Left lung (tissue), 10 donors: Measurements from ENCODE around the gene ATXN2. TPM values are rescaled to one million over a fixed set of nuclear protein-coding genes. Genes with fewer than 3 reads are reported as not detected.
A peak's percentile ranks its signal among the peaks of the same experiment; 100 is the strongest.

Source experiments
- ATAC-seq: fragments of 200-7000 bp; cut with Tn5 transposase; one replicate; pipeline ENCODE4 v1.9.1; 2020; ENCODE audit warnings: moderate library complexity
- DNase-seq, 4 donors: peaks; one replicate each; pipeline ENCODE4 v3.0.0-alpha.2; 2013 to 2020
- H3K27ac ChIP-seq, 2 donors: fragments of 200-600 bp; sonication (generic) in 1 of 2; one replicate each; pipeline versions ENCODE4 v1.5.0 to v1.8.0; 2020 to 2021
- H3K27me3 ChIP-seq, 2 donors: fragments of 200-600 bp; sonication (generic) in 1 of 2; one replicate each; pipeline versions ENCODE4 v1.5.0 to v1.8.0; 2020 to 2021
- H3K36me3 ChIP-seq, 2 donors: fragments of 200-600 bp; sonication (generic) in 1 of 2; one replicate each; pipeline versions ENCODE4 v1.5.0 to v1.8.0; 2020 to 2021
- H3K4me1 ChIP-seq, 2 donors: fragments of 200-600 bp; one replicate each; pipeline ENCODE4 v1.8.0; 2021
- H3K4me3 ChIP-seq, 2 donors: fragments of 200-600 bp; sonication (generic) in 1 of 2; one replicate each; pipeline versions ENCODE4 v1.5.0 to v1.8.0; 2020 to 2021; ENCODE audit warnings: mild to moderate bottlenecking in 1 of 2
- H3K9me3 ChIP-seq, 2 donors: fragments of 200-600 bp; sonication (generic) in 1 of 2; one replicate each; pipeline versions ENCODE4 v1.5.0 to v1.8.0; 2020 to 2021
- CTCF ChIP-seq, 2 donors: fragments of 200-600 bp; sonication (generic) in 1 of 2; IDR thresholded peaks; one replicate each; pipeline versions ENCODE4 v1.5.0 to v1.8.0; 2021; ENCODE audit warnings: antibody characterized with exemption in 2 of 2
- intact Hi-C, 2 donors: fragments of 100-400 bp; cut with DNase I; formaldehyde crosslinking; loops; one replicate each; pipeline versions ENCODE4 v1.11.2 to v1.14.2; 2022
- polyA plus RNA-seq, 6 donors: library from polyadenylated mRNA; unstranded; fragments of 120-200 nt; gene quantifications; one replicate each; pipeline ENCODE4 v1.2.1, GENCODE V29; 2013; ENCODE audit not compliant: insufficient read length in 6 of 6
- total RNA-seq, 2 donors: library from RNA; stranded (reverse); fragmentation: NEBNext Ultra II Directional; extraction: Animal tissue kit (Norgen Biotek cat#: 25700); gene quantifications; one replicate each; pipeline ENCODE4 v1.2.1, GENCODE V29; 2021
- donor health status: DM: no; HTN: yes; CAD: no.
- donor health status: DM: no; HTN: no; CAD: no.

The ATXN2 gene
- total and polyA plus RNA-seq, 8 donors: 60.9 to 90.2 (median 72.2) TPM

GRCh38 chr12:111580119-111580425 lies 19.0 kb downstream of the ATXN2 start:
- H3K27me3 ChIP-seq: no peaks in the 10 kb centered on the region
- no peaks in the 10 kb centered on the region for H3K36me3 ChIP-seq
- no peaks in the 10 kb centered on the region for H3K9me3 ChIP-seq
- no peak overlapping the region for H3K4me3 ChIP-seq
- ATAC-seq (no peak), DNase-seq (no peak)
- TF ChIP-seq CTCF (IDR thresholded peaks at IDR 0.05): no peak
- intact Hi-C loops: no loop called here
- H3K27ac ChIP-seq: no peak overlapping the region
- H3K4me1 ChIP-seq: peaks cover 3 to 18% of the 10 kb centered on the region in 2 donors

GRCh38 chr12:111578971-111579340 lies 20.2 kb downstream of the ATXN2 start:
- Histone ChIP-seq H3K27me3 (no peaks in the 10 kb centered on the region), H3K4me1 (peaks cover 3 to 24% of the 10 kb centered on the region in 2 donors), H3K9me3 (no peaks in the 10 kb centered on the region), H3K27ac (no peak overlapping the region), H3K36me3 (no peaks in the 10 kb centered on the region), H3K4me3 (no peak overlapping the region)
- ATAC-seq (no peak), DNase-seq (no peak)
- no peak for TF ChIP-seq CTCF (IDR thresholded peaks at IDR 0.05)
- intact Hi-C loops: no loop called here

- Histone ChIP-seq H3K27me3 (no peaks in the 10 kb centered on the region), H3K27ac (peak overlapping the region in 1 of 2 donors; percentile 28), H3K4me3 (no peak overlapping the region), H3K4me1 (peaks cover 3 to 27% of the 10 kb centered on the region in 2 donors), H3K36me3 (no peaks in the 10 kb centered on the region), H3K9me3 (no peaks in the 10 kb centered on the region)
- intact Hi-C loops: no loop called here
- TF ChIP-seq CTCF (IDR thresholded peaks at IDR 0.05): no peak
- DNase-seq (no peak), ATAC-seq (peak; percentile 59)
Observed at GRCh38 chr12:111578276-111578970, 20.7 kb downstream of the ATXN2 start.

- intact Hi-C loops: no loop called here
- no peaks in the 10 kb centered on the region for H3K27me3 ChIP-seq
- DNase-seq: peak in 1 of 4 donors; percentile 16
- H3K36me3 ChIP-seq: no peaks in the 10 kb centered on the region
- no peak for TF ChIP-seq CTCF (IDR thresholded peaks at IDR 0.05)
- ATAC-seq: peak; percentile 31
- H3K4me3 ChIP-seq: no peak overlapping the region
- H3K27ac ChIP-seq: no peak overlapping the region
- H3K9me3 ChIP-seq: no peaks in the 10 kb centered on the region
- peaks cover 8 to 41% of the 10 kb centered on the region in 2 donors for H3K4me1 ChIP-seq
Observed at GRCh38 chr12:111574797-111575443, 24.2 kb downstream of the ATXN2 start.

GRCh38 chr12:111573476-111573875 lies 25.6 kb downstream of the ATXN2 start:
- DNase-seq: no peak
- no peak for TF ChIP-seq CTCF (IDR thresholded peaks at IDR 0.05)
- Histone ChIP-seq H3K9me3 (no peaks in the 10 kb centered on the region), H3K27me3 (no peaks in the 10 kb centered on the region), H3K4me3 (no peak overlapping the region), H3K4me1 (peaks cover 10 to 44% of the 10 kb centered on the region in 2 donors), H3K27ac (no peak overlapping the region), H3K36me3 (no peaks in the 10 kb centered on the region)
- no peak for ATAC-seq
- intact Hi-C loops: no loop called here
